EL (cell line): Measurements from ENCODE around the gene CNKSR3.

ENCODE experiments used
- DNase-seq: peaks from one replicate; pipeline ENCODE4 v3.0.0-alpha.2; 2016

Gene CNKSR3

DNA sequence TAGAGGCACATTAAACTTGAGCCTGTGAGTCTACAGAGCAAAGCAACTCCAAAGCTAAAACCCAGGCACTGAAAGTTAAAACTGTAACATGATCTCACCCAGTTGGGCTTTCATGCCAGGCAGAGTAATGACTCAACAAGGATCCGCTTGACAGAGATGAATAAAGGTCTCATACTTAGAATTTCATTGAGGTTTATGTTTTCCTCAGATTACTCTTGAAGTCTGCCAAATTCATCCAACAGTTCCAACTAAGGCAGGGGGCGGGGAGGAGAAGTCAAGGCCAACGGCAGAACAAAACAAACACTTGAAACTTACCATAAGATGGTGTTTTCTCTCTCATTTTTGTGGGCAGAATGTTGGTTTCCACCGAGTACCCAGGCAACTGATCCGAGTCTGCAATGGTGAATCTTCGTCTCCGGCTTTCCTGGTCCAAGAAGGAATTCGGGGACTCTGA, 99.8 kb downstream of the CNKSR3 start:
- DNase-seq = peak; percentile 98

GRCh38 chr6:154408891-154409500, 101.5 kb downstream of the CNKSR3 start:
- DNase-seq = no peak

GRCh38 chr6:154407440-154407839, 103.0 kb downstream of the CNKSR3 start:
- no peak for DNase-seq

- no peak for DNase-seq
Observed at GRCh38 chr6:154406869-154407268, 103.6 kb downstream of the CNKSR3 start.

- no peak for DNase-seq
Observed at GRCh38 chr6:154406301-154406700, 104.2 kb downstream of the CNKSR3 start.

DNA sequence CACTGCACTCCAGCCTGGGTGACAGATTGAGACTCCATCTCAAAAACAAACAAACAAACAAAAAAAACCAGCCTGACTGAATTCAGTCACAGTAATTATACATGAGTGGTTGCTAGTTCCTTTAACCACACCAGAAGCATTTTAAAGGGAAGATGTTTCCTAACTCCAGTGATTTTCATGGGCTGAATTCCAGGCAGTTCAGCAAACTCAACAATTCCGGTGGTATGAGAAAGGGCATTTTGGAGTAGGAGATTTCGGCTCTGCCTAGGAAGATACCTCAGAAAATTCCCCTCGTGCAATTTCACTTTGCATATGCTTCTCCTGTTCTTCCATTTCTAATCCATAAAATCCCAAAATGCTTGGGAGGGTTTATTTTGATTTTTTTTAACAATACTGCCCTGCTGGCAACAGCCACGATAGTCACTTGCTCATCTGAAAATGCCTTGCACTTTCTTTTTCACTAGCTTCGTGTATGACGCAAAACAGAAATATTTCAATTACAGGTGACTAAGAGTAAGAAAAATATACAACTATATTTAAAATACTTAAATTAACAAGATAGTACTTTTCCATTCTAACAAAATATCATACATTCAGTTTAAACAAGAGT, 105.6 kb downstream of the CNKSR3 start:
- DNase-seq = peak; percentile 76

DNA sequence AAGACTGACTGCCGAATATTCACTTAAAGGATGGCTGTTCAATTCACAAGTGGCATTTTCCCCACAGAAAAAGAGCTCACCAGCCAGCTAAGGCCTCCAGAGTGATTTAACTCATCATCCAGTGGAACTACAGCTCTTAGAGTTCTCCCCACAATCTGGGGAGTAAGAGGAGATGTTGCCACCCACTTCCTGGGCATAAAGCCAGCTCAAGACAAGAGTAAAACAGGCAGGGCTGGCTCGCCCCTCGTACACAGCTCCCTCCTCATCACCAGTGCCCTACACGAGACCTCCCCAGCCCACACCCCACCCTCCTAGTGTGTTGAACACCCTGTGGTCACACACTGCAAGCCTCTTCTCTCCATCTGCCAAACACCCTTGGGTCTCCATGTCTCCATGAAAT, 106.7 kb downstream of the CNKSR3 start:
- DNase-seq = peak; percentile 86

DNA sequence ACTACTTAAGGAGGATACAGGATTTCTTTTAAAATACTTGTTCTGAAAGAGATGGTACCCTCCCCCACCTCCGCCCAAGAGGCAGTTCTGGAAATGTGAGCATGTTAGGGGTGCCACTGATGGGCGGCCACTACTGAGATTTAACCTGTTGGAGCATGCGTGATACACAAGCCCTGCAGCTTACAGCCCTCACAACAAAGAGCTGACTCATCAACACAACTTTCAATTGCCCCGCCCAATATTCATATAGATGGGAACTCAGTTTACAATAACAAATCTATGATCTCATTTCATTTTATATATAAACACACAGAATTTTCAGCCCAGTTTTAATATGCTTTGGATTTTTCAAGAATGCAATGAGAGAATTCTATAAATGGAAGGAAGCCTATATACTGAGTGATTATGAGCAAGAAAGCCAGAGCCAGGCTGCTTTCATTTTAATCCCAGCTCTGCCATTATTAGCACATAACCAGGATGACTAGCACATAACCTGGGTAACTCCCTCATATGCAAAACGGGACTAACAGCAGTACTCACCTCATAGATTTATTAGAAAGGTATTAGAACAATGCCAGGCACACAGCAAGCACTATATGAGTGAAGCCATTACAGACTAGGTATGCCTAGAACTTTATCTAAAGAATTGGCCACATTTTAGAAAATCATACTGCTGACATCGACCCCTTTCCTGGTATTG, 108.3 kb downstream of the CNKSR3 start:
- no peak for DNase-seq

- peak; percentile 65 for DNase-seq
Observed at GRCh38 chr6:154399097-154399496, 111.4 kb downstream of the CNKSR3 start.

DNA sequence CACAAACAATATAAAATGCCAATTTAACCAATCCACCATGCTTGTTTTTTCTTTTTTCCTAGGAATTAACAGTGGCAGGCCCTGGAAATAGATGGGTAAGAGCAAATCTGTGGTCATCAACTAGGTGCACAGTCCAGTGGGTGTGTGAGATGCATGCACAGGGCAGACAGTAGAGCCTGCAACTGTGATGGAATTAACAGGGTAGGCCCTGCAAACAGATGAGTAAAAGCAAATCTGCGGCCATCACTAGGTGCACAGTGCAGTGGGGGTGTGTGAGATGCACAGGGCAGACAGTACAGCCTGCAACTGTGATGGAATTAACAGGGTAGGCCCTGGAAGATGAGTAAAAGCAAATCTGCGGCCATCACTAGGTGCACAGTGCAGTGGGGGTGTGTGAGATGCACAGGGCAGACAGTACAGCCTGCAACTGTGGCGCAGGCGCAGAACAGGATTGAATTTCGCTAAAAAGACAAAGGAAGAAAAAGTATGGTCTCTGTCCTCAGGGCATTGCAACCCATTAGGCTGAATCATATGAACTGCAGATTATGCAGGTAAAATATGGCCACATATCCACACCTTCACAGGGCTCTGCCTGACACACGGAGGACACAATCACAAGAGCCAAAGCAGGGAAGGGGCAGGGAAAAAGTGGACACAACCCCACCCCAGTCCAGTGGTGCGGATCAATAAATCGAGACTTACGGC, 112.8 kb downstream of the CNKSR3 start:
- no peak for DNase-seq

GRCh38 chr6:154395878-154396277, 114.6 kb downstream of the CNKSR3 start:
- no peak for DNase-seq

GRCh38 chr6:154395316-154395715, 115.2 kb downstream of the CNKSR3 start:
- DNase-seq = no peak

- DNase-seq = no peak
Observed at GRCh38 chr6:154394571-154394970, 115.9 kb downstream of the CNKSR3 start.

DNA sequence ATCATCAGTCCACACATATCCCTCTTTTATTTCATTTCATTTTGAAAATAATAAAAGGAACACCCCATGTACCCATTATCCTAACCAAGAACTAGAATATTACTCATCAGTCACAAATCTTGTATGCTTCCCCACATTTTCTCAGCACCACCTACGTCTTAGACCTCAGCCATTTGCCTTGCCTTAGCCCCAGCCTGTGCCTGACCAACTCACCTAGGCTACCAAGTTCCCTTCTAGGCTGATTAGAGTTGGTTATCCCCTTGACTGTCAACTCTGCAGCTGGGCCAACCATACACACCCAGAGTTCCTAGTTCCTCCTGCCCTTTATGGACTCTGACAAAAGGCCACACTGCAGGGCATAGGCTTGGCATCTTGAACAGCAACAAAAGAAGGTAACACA, 120.5 kb downstream of the CNKSR3 start:
- no peak for DNase-seq

DNA sequence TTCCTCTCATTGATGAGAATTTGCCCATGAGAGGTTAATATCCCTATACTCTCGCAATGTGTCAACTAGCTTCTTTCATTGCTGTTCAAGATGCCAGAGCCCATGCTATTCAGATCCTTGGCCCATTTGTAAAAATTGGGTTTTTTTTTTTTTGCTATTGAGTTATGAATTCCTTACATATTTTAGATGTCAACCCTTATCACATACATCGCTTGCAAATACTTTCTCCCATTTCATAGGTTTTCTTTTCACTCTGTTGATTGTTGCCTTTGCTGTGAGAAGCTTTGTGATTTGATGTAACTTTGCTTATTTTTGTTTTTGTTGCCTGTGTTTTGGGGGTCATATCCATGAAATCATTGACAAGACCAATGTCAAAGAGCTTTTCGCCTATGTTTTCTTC, 121.7 kb downstream of the CNKSR3 start:
- DNase-seq = peak; percentile 62

DNA sequence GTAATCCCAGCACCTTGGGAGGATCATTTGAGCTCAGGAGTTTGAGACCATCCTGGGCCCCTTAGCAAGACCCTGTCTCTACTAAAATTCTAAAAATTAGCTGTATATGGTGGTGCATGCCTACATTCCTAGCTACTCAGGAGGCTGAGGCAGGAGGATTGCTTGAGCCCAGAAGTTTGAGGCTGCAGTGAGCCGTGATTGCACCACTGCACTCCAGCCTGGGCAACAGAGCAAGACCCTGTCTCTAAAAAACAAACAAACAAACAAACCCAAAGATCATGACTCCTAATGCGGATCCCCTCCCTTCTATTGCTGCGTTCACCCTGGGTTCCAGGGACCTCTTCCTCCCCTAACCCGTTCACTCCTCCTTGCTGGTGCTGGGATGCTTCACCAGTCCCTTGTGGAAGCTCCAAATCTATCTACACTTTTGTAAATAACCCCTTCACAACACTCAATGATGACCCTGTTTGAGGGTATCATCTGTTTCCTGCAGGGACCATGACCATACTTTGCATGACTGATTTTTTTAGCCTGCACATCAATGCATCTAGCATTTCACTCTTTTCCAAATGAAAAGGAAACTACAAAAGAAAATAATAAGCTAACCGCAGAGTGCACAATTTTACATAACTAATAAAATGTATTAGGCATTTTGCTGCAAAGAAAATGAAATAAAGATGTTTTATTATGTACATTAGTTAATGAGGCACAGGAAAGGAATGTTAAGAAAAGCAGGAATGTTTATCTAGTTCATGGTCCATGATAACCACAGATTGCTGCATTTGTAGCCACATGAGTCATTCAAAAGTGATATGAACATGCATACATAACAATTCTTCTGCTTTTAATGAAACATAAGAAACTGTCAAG, 123.4 kb downstream of the CNKSR3 start:
- DNase-seq = peak; percentile 93

DNA sequence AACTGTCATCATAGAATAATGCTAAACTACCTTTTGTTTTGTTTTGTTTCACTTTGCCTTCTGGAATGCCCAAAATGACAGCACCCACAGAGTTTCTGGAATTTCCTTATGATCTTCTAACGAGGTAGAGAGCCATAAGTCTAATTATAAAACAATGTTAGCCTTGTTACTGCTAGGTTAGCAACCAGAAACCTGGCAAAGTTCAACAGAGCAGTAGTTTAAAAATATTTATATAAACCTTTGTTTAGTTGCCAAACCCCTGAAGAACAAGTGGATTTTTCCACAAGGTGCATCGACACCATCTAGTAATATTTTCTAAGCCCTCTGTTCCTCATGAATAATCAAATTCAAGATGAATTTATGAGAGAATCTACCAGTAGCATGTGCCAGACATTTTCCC, 126.3 kb downstream of the CNKSR3 start:
- no peak for DNase-seq

GRCh38 chr6:154383273-154383672, 127.2 kb downstream of the CNKSR3 start:
- DNase-seq = no peak

GRCh38 chr6:154382740-154383139, 127.7 kb downstream of the CNKSR3 start:
- no peak for DNase-seq

GRCh38 chr6:154381548-154381947, 128.9 kb downstream of the CNKSR3 start:
- no peak for DNase-seq

GRCh38 chr6:154380741-154381140, 129.7 kb downstream of the CNKSR3 start:
- DNase-seq = no peak

DNA sequence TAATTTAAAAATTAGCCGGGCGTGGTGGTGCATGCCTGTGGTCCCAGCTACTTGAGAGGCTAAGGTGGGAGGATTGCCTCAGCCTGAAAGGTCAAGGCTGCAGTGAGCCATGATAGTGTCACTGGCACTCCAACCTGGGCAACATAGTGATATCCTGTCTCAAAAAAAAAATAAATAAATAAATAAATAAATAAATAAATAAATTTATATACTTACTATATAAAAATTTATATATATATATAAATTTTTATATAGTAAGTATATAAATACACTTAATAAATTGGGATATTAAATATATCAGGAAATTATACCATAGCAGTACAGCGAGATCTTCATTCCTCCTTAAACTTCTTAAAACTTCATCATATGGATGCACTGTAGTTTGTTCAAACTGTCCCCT, 130.9 kb downstream of the CNKSR3 start:
- DNase-seq = no peak

DNA sequence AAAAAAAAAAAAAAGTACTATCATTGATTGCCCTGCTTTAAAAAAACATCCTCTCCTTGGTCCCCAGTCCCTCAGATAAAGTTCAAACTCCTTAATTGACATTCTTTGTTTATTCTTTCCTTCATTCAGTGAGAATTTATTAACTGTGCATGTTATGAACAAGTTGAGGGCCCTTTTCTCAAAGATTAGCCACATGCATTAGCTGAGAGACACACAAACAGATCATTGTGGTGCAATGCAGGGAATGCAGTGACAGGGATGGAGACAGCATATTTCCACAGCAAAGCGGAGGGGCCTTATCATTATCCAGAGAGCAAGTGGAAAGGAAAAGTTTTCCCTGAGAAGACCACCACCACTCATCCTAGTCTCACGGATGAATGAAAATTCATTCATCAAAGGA, 132.0 kb downstream of the CNKSR3 start:
- no peak for DNase-seq
